Spleen (tissue), 7 donors: ENCODE results near the gene NT5C1A.

ENCODE experiments used
- CTCF ChIP-seq, 11 experiments: fragments of 200-600 bp in 7 of 11; fragments of 450-650 bp in 4 of 11; sonication (generic) in 4 of 11; IDR thresholded peaks in 8 of 11; conservative IDR thresholded peaks in 3 of 11; 1 replicate in 7 of 11; 2 replicates in 4 of 11; pipeline versions ENCODE4 v1.4.0 to v1.8.0; 2016 to 2021; ENCODE audit warnings: antibody characterized with exemption in 11 of 11, inconsistent platforms in 4 of 11, mild to moderate bottlenecking in 1 of 11
- POLR2A ChIP-seq, 3 donors: fragments of 450-650 bp; IDR thresholded peaks; one replicate each; pipeline ENCODE4 v1.5.1; 2017; ENCODE audit warnings: antibody characterized with exemption in 3 of 3, mild to moderate bottlenecking in 1 of 3
- donor health status: DM: no; HTN: no; CAD: no; lungs with moderate emphysema.
- donor health status: DM: no; HTN: no; CAD: no.
- donor health status: DM: no; HTN: no; CAD: no.

GRCh38 chr1:39642796-39643195 is 29.1 kb downstream of the NT5C1A start:
- TF ChIP-seq CTCF (IDR thresholded peaks at IDR 0.05 in 8 of 11, conservative IDR thresholded peaks at IDR 0.05 in 3 of 11) (no peak), POLR2A (IDR thresholded peaks at IDR 0.05) (no peak)
